BLaER1 treated with 17β-estradiol and CSF1 and Interleukin-3, amounts not matched to agents 10 nM and 100 nM (cell line): ENCODE measurements around the gene CPLX1.
"Not testable (repeated sequence)": the region's sequence is repeated elsewhere in the genome, so short reads cannot be mapped to it uniquely, and the experiment has no call there.

Source experiments
- H3K27ac ChIP-seq, 11 experiments: shearing (Covaris generic); formaldehyde crosslinking; 2 replicates each; pipeline ENCODE4 v1.8.1; 2022
- H3K27me3 ChIP-seq, 11 experiments: shearing (Covaris generic); formaldehyde crosslinking; 2 replicates each; pipeline ENCODE4 v1.8.1; 2022
- H3K36me3 ChIP-seq, 11 experiments: shearing (Covaris generic); formaldehyde crosslinking; 2 replicates each; pipeline ENCODE4 v1.8.1; 2022
- H3K4me1 ChIP-seq, 10 experiments: shearing (Covaris generic); formaldehyde crosslinking; 2 replicates each; pipeline ENCODE4 v1.8.1; 2022
- H3K4me2 ChIP-seq, 11 experiments: shearing (Covaris generic); formaldehyde crosslinking; 2 replicates each; pipeline ENCODE4 v1.8.1; 2022
- H3K4me3 ChIP-seq, 10 experiments: shearing (Covaris generic); formaldehyde crosslinking; 2 replicates each; pipeline ENCODE4 v1.8.1; 2022
- H3K9ac ChIP-seq, 11 experiments: shearing (Covaris generic); formaldehyde crosslinking; 2 replicates each; pipeline ENCODE4 v1.8.1; 2022
- H3K9me3 ChIP-seq, 11 experiments: shearing (Covaris generic); formaldehyde crosslinking; replicated peaks in 1 of 11; 2 replicates each; pipeline ENCODE4 v1.8.1; 2022
- H4K20me1 ChIP-seq, 11 experiments: shearing (Covaris generic); formaldehyde crosslinking; 2 replicates each; pipeline ENCODE4 v1.8.1; 2022
- Cebpa-rat ChIP-seq, 11 experiments: shearing (Covaris generic); IDR thresholded peaks; 2 replicates each; pipeline ENCODE4 v1.8.1; 2022

CPLX1 gene

DNA sequence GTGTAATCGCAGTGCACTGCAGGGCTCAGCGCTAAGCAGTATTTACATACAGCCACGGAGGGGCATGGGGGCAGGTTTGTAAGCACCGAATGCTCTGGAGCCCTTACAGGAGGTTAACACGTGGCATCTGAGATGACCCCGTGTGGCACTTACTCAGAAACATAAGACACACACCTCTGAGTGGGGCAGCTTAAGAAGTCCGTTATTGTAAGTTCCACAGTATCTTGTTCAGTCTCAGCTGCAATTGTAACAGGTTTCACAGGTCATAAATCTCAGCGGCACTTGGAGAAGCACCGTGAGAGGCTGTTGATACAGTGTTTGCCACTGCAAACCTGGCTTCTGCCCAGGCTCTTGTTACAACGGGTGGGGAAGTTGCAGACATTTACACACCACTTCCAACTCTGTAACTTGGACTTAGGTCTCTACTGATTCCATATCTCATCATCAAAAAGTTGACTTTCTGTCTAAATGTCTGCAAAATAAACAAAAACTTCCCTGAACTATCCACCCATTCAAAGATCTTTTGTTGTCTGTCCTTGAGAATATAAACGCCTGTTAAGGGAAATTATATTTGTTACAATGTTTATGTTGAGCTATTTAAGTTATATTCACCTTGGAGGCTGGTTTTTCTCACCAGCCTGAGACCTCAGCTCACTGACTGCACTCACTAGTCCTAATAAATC lies 10.3 kb downstream of the CPLX1 start:
- H3K9ac ChIP-seq, result no peak overlapping the region
- no peaks in the 10 kb centered on the region for H3K36me3 ChIP-seq
- no peak overlapping the region for H3K4me3 ChIP-seq
- peaks cover 0 to 12% (median 0%) of the 10 kb centered on the region in 11 experiments; a peak in 5 of 22 replicates for H3K9me3 ChIP-seq
- H4K20me1 ChIP-seq, result no peaks in the 10 kb centered on the region; a peak in 2 of 22 replicates
- no peak for TF ChIP-seq Cebpa-rat (IDR thresholded peaks at IDR 0.05)
- peaks cover 0 to 19% (median 6%) of the 10 kb centered on the region in 11 experiments; a peak in 9 of 22 replicates for H3K27me3 ChIP-seq
- 0 out of 20 replicates have a peak, but pooled peaks cover 0 to 3% (median 0%) of the 10 kb centered on the region in 10 experiments for H3K4me1 ChIP-seq
- H3K27ac ChIP-seq, result no peak overlapping the region
- H3K4me2 ChIP-seq, result no peak overlapping the region

DNA sequence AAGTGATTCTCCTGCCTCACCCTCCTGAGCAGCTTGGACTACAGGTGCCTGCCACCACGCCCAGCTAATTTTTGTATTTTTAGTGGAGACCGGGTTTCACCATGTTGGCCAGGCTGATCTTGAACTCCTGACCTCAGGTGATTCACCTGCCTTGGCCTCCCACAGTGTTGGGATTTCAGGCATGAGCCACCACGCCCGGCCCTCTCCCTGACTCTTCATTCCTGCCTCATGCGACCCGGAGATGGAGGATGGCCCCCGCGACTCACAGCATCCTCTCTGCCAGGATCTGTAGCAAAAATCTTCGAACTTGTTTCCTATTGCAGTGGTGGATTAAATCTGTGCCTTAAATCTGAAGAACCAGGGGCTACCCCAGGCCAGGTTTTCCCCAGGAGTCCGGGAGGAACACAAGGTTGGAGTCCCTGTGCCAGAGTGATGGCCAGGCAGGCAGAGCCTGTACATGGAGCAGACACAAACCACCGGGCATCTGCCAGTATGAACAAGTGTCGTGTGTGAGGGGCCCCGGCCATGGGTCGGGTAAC lies 11.5 kb downstream of the CPLX1 start:
- H3K36me3 ChIP-seq, result no peaks in the 10 kb centered on the region
- no peak overlapping the region for H3K4me2 ChIP-seq
- no peaks in the 10 kb centered on the region; a peak in 2 of 22 replicates for H4K20me1 ChIP-seq
- no peak overlapping the region for H3K4me3 ChIP-seq
- peaks cover 0 to 8% (median 0%) of the 10 kb centered on the region in 11 experiments; a peak in 3 of 22 replicates for H3K27me3 ChIP-seq
- H3K4me1 ChIP-seq, result 0 out of 20 replicates have a peak, but pooled peaks cover 0 to 3% (median 0%) of the 10 kb centered on the region in 10 experiments
- H3K9me3 ChIP-seq, result peaks cover 0 to 1% (median 0%) of the 10 kb centered on the region in 11 experiments; a peak in 3 of 22 replicates
- no peak for TF ChIP-seq Cebpa-rat (IDR thresholded peaks at IDR 0.05)
- H3K9ac ChIP-seq, result no peak overlapping the region
- H3K27ac ChIP-seq, result no peak overlapping the region

DNA sequence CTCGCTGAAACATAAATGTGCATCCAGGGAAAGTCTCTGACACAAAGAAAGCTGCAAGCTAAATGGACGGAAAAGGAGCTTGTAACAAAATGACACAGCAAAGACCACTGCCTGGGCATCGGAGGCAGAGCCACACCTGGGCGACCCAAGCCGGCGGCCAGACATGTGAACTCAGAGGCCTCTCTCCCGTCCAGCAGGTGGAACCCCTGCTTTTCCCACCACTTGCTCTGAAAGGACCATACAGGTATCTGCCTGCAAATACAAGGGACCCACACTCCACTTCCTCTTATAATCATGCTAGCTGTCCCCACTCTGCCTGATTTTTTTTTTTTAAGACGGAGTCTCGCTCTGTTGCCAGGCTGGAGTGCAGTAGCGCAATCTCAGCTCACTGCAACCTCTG lies 12.0 kb downstream of the CPLX1 start:
- no peak for TF ChIP-seq Cebpa-rat (IDR thresholded peaks at IDR 0.05)
- H4K20me1 ChIP-seq, result no peaks in the 10 kb centered on the region; a peak in 2 of 22 replicates
- no peak overlapping the region for H3K9ac ChIP-seq
- H3K9me3 ChIP-seq, result no peaks in the 10 kb centered on the region
- peaks cover 0 to 3% (median 0%) of the 10 kb centered on the region in 10 experiments; a peak in 1 of 20 replicates for H3K4me1 ChIP-seq
- peaks cover 0 to 4% (median 0%) of the 10 kb centered on the region in 11 experiments; a peak in 2 of 22 replicates for H3K27me3 ChIP-seq
- no peaks in the 10 kb centered on the region for H3K36me3 ChIP-seq
- no peak overlapping the region for H3K27ac ChIP-seq
- H3K4me2 ChIP-seq, result no peak overlapping the region
- no peak overlapping the region for H3K4me3 ChIP-seq

DNA sequence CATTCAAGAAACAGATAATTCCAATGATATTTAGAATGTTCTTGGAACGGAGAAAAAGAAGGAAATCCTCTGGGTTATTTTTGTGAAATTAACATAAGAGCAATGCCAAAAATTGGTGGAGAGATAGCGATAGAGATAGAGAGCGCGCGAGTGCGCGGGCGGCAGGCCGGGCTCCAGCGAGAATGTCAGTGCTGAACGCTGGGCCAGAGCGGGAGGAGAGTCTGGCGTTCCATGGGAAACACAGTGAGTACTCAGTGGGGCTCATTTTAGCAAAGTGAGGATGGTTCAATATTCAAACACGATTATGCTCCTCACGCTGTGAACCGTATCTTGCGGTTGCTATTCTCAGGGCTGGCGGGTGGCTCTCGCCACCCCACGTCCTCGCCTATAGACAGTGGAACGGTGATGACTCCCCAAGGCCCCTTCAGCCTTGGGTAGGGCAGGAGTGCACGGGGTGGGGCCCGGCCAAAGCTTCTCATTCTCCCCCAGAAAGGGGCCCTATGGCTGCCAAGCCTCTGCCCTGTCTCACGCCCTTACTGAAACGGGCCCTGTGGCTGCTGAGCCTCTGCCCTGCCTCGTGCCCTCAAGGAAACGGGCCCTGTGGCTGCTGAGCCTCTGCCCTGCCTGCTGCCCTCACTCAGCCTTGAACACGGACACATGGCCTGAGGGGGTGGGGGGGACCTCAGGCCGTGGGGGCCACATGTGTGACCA lies 16.9 kb downstream of the CPLX1 start:
- H3K4me2 ChIP-seq, result no peak overlapping the region
- H3K9me3 ChIP-seq, result peaks cover 14 to 31% (median 19%) of the 10 kb centered on the region in 11 experiments
- no peak for TF ChIP-seq Cebpa-rat (IDR thresholded peaks at IDR 0.05)
- no peak overlapping the region for H3K9ac ChIP-seq
- H3K36me3 ChIP-seq, result no peaks in the 10 kb centered on the region
- no peaks in the 10 kb centered on the region for H4K20me1 ChIP-seq
- no peak overlapping the region for H3K27ac ChIP-seq
- H3K4me1 ChIP-seq, result peaks cover 4 to 14% (median 9%) of the 10 kb centered on the region in 10 experiments; a peak in 17 of 20 replicates
- no peak overlapping the region for H3K4me3 ChIP-seq
- H3K27me3 ChIP-seq, result no peaks in the 10 kb centered on the region

DNA sequence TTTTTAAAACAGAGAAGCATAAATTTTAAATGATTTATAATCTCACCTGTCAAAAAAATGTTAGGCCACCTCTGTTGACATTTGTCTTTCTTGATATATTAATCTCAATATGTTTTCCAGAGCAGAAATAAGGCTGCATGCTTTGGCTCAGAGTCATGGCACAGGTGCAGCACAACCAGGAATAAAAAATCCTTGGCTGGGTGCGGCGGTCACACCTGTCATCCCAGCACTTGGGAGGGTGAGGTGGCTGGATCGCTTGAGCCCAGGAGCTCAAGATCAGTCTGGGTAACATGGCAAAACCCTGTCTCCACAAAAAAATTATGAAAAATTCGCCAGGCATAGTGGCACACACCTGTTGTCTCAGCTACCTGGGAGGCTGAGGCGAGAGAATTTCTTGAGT lies 18.1 kb downstream of the CPLX1 start:
- H3K4me3 ChIP-seq, result no peak overlapping the region
- H3K36me3 ChIP-seq, result no peaks in the 10 kb centered on the region
- no peak overlapping the region for H3K9ac ChIP-seq
- H3K9me3 ChIP-seq, result peaks cover 14 to 42% (median 30%) of the 10 kb centered on the region in 11 experiments
- H3K27me3 ChIP-seq, result no peaks in the 10 kb centered on the region
- peaks cover 4 to 14% (median 9%) of the 10 kb centered on the region in 10 experiments; a peak in 17 of 20 replicates for H3K4me1 ChIP-seq
- H3K4me2 ChIP-seq, result peak overlapping the region in 10 of 11 experiments; percentile 2 to 46 (median 14); a peak in 11 of 22 replicates
- no peak overlapping the region for H3K27ac ChIP-seq
- no peaks in the 10 kb centered on the region for H4K20me1 ChIP-seq
- TF ChIP-seq Cebpa-rat (IDR thresholded peaks at IDR 0.05), result no peak

DNA sequence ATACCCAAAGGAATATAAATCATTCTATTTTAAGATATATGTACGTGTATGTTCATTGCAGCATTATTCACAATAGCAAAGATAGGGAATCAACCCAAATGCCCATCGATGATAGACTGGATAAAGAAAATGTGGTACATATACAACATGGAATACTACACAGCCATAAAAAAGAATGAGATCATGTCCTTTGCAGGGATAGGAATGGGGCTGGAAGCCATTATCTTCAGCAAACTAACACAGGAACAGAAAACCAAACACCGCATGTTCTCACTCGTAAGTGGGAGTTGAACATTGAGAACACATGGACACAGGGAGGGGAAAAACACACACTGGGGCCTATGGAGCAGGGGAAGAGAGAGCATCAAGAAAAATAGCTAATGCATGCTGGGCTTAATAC lies 18.9 kb downstream of the CPLX1 start:
- not testable (repeated sequence) for H4K20me1 ChIP-seq, H3K27ac ChIP-seq, H3K4me3 ChIP-seq, H3K36me3 ChIP-seq, H3K27me3 ChIP-seq, H3K9ac ChIP-seq, H3K4me2 ChIP-seq
- peaks cover 4 to 14% (median 9%) of the 10 kb centered on the region in 10 experiments; a peak in 17 of 20 replicates for H3K4me1 ChIP-seq
- H3K9me3 ChIP-seq, result peaks cover 16 to 44% (median 38%) of the 10 kb centered on the region in 11 experiments

DNA sequence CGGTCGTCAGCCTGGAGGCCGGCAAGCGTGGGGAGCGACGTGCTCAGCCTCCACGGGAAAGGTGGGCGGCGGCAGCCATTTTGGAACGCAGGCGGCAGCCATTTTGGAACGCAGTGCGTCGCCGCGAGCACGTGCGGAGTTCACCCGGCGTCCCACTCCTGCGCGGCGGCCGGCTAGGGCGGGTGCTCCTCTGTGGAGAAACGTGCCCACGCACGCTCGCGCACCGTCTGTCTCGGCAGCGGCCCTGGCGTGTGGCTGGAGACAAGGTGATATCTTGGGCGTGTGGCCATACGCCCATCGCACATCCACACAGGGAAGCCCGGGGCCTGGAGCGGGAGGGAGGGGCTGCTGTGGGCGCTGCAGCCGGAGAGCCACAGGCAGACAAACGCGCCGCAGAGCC lies 21.1 kb downstream of the CPLX1 start:
- Histone ChIP-seq H3K27ac (no peak overlapping the region), H3K27me3 (no peaks in the 10 kb centered on the region), H3K9ac (no peak overlapping the region), H3K9me3 (peaks cover 25 to 52% (median 46%) of the 10 kb centered on the region in 11 experiments), H3K4me1 (peaks cover 4 to 14% (median 9%) of the 10 kb centered on the region in 10 experiments; a peak in 17 of 20 replicates), H4K20me1 (no peaks in the 10 kb centered on the region), H3K36me3 (no peaks in the 10 kb centered on the region), H3K4me3 (no peak overlapping the region), H3K4me2 (no peak overlapping the region)
- TF ChIP-seq Cebpa-rat (IDR thresholded peaks at IDR 0.05), result no peak

DNA sequence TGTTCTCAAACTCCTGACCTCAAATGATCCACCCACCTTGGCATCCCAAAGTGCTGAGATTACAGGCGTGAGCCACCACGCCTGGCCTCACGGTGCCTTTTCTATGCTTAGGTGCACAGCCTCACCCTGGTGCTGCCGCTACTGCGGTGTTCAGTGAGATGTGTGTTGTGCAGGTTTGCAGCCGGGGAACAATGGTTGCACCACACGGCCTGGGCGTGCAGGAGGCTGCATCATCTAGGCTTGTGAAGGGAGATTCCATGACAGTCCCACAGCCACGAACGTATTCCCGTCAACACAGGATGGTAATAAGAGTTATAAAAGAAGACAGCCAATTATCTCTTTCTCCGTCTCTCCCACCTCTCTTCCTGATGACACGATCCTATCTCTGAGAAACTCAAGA lies 22.0 kb downstream of the CPLX1 start:
- Histone ChIP-seq H3K4me1 (peaks cover 9 to 17% (median 11%) of the 10 kb centered on the region in 10 experiments; a peak in 17 of 20 replicates), H3K27ac (no peak overlapping the region), H3K27me3 (no peaks in the 10 kb centered on the region), H3K4me3 (no peak overlapping the region), H4K20me1 (no peaks in the 10 kb centered on the region), H3K9me3 (peaks cover 25 to 52% (median 46%) of the 10 kb centered on the region in 11 experiments), H3K9ac (no peak overlapping the region), H3K36me3 (no peaks in the 10 kb centered on the region), H3K4me2 (no peak overlapping the region)
- no peak for TF ChIP-seq Cebpa-rat (IDR thresholded peaks at IDR 0.05)
